Progenitor cell of endocrine pancreas (in vitro differentiated cells): ENCODE results near the gene SCAPER. TPM values are rescaled to one million over a fixed set of nuclear protein-coding genes. Genes with fewer than 3 reads are reported as not detected.

ENCODE experiments used
- DNase-seq: peaks from one replicate; pipeline ENCODE4 v3.0.0; 2021; ENCODE audit warnings: low spot score; ENCODE audit not compliant: unreplicated experiment
- H3K27ac Mint-ChIP-seq: 2 replicates; pipeline ENCODE4 v1.8.0; 2021; ENCODE audit warnings: mild to moderate bottlenecking, moderate library complexity, mixed read lengths
- H3K27me3 Mint-ChIP-seq: 2 replicates; pipeline ENCODE4 v1.8.0; 2021; ENCODE audit warnings: mixed read lengths
- H3K36me3 Mint-ChIP-seq: 2 replicates; pipeline ENCODE4 v1.8.0; 2022; ENCODE audit warnings: mixed read lengths; ENCODE audit not compliant: insufficient read depth
- H3K4me1 Mint-ChIP-seq: 2 replicates; pipeline ENCODE4 v1.8.0; 2021; ENCODE audit warnings: low read depth, mixed read lengths
- H3K4me3 Mint-ChIP-seq: 2 replicates; pipeline ENCODE4 v1.8.0; 2021; ENCODE audit warnings: low read depth, mild to moderate bottlenecking, moderate library complexity, mixed read lengths
- H3K9me3 Mint-ChIP-seq: 2 replicates; pipeline ENCODE4 v1.8.0; 2021; ENCODE audit warnings: low read depth, mixed read lengths
- CTCF ChIP-seq: fragments of 200-600 bp; sonication (generic); IDR thresholded peaks from one replicate; pipeline ENCODE4 v1.5.0; 2021; ENCODE audit warnings: antibody characterized with exemption, mild to moderate bottlenecking; ENCODE audit not compliant: unreplicated experiment
- total RNA-seq: library from RNA; stranded (reverse); gene quantifications from 2 replicates; pipeline ENCODE4 v1.2.1, GENCODE V29; 2021

Gene SCAPER
- total RNA-seq, 1 donor from 2014 or later = 43.1 TPM

GRCh38 chr15:76664895-76665294, 240.2 kb downstream of the SCAPER start:
- no peak overlapping the region for H3K4me3 Mint-ChIP-seq
- no peaks in the 10 kb centered on the region for H3K27me3 Mint-ChIP-seq
- TF ChIP-seq CTCF = no peak
- peaks cover 10% of the 10 kb centered on the region for H3K36me3 Mint-ChIP-seq
- peaks cover 4% of the 10 kb centered on the region for H3K9me3 Mint-ChIP-seq
- peaks cover 7% of the 10 kb centered on the region for H3K4me1 Mint-ChIP-seq
- no peak for DNase-seq
- H3K27ac Mint-ChIP-seq = no peak overlapping the region

GRCh38 chr15:76664411-76664810, 240.7 kb downstream of the SCAPER start:
- no peaks in the 10 kb centered on the region for H3K27me3 Mint-ChIP-seq
- DNase-seq = no peak

GRCh38 chr15:76663529-76663928, 241.6 kb downstream of the SCAPER start:
- Mint-ChIP-seq H3K9me3 (peaks cover 6% of the 10 kb centered on the region), H3K4me3 (no peak overlapping the region), H3K27me3 (no peaks in the 10 kb centered on the region), H3K27ac (no peak overlapping the region), H3K36me3 (peaks cover 13% of the 10 kb centered on the region), H3K4me1 (peaks cover 7% of the 10 kb centered on the region)
- no peak for DNase-seq
- no peak for TF ChIP-seq CTCF

More at GRCh38 chr15:76664411-76664810, 240.7 kb downstream of the SCAPER start:
- Mint-ChIP-seq H3K9me3 (peaks cover 6% of the 10 kb centered on the region), H3K4me3 (no peak overlapping the region), H3K27ac (no peak overlapping the region), H3K4me1 (peaks cover 7% of the 10 kb centered on the region), H3K36me3 (peaks cover 13% of the 10 kb centered on the region)
- TF ChIP-seq CTCF = no peak

- no peaks in the 10 kb centered on the region for H3K4me1 Mint-ChIP-seq
- H3K27me3 Mint-ChIP-seq = no peaks in the 10 kb centered on the region
- no peak overlapping the region for H3K4me3 Mint-ChIP-seq
- DNase-seq = no peak
- peaks cover 17% of the 10 kb centered on the region for H3K36me3 Mint-ChIP-seq
- no peak for TF ChIP-seq CTCF
- H3K27ac Mint-ChIP-seq = no peak overlapping the region
- peaks cover 7% of the 10 kb centered on the region for H3K9me3 Mint-ChIP-seq
Measured at GRCh38 chr15:76648732-76649444, 256.3 kb downstream of the SCAPER start.

GRCh38 chr15:76647612-76648011, 257.5 kb downstream of the SCAPER start:
- Mint-ChIP-seq H3K4me1 (no peaks in the 10 kb centered on the region), H3K27ac (no peak overlapping the region), H3K27me3 (no peaks in the 10 kb centered on the region), H3K4me3 (no peak overlapping the region), H3K36me3 (peaks cover 17% of the 10 kb centered on the region), H3K9me3 (peaks cover 7% of the 10 kb centered on the region)
- no peak for TF ChIP-seq CTCF
- DNase-seq = no peak
